Muscle of back (tissue), 11 donors: Measurements from ENCODE around the gene SPNS1. TPM values are rescaled to one million over a fixed set of nuclear protein-coding genes. Genes with fewer than 3 reads are reported as not detected.

Source experiments
- DNase-seq, 3 donors: peaks; one replicate each; pipeline versions ENCODE4 v3.0.0 to v3.0.0-alpha.2; 2013
- polyA plus RNA-seq, 10 donors: library from polyadenylated mRNA; unstranded; fragments of 120-200 nt; gene quantifications; one replicate each; pipeline ENCODE4 v1.2.1, GENCODE V29; 2013; ENCODE audit not compliant: insufficient read length in 10 of 10

Gene SPNS1
- polyA plus RNA-seq, 10 donors: 16.6 to 26.9 (median 22.8) TPM

- no peak for DNase-seq
Observed at GRCh38 chr16:29024278-29024677, 49.7 kb downstream of the SPNS1 start.

DNA sequence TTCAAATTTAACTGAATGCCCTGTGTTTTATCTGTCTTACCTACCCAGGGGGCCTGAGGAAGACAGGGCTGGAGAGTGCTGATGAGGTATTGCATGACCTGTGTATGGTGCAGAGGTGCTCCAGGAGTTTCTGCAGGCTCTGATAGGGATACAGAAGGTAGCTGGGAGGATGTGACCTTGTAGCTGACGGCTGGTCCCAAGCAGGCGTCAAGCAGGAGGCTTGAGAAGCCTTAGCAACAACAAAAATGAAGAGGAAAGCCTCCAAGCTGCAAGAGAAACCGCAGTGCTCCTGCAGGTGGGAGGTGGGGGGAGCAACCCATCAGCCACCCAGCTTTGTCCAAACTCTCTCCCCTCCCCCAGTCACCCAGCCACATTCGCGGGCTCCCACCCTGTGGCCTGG is 50.6 kb downstream of the SPNS1 start:
- no peak for DNase-seq

DNA sequence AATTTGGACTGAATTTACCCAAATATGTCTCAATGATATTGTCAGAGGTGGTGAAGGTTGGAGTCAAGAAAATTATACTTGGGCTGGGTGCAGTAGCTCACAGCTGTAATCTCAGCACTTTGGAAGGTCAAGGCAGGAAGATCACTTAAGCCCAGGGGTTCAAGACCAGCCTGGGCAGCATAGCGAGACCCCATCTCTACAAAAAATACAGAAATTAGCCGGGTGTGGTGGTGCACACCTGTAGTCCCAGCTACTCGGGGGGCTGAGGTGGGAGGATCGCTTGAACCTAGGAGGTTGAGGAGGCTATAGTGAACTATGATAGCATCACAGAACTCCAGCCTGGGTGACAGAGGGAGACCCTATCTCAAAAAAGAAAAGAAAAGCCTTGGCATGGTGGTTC is 51.2 kb downstream of the SPNS1 start:
- no peak for DNase-seq

GRCh38 chr16:29028457-29029167 is 54.0 kb downstream of the SPNS1 start:
- no peak for DNase-seq

DNA sequence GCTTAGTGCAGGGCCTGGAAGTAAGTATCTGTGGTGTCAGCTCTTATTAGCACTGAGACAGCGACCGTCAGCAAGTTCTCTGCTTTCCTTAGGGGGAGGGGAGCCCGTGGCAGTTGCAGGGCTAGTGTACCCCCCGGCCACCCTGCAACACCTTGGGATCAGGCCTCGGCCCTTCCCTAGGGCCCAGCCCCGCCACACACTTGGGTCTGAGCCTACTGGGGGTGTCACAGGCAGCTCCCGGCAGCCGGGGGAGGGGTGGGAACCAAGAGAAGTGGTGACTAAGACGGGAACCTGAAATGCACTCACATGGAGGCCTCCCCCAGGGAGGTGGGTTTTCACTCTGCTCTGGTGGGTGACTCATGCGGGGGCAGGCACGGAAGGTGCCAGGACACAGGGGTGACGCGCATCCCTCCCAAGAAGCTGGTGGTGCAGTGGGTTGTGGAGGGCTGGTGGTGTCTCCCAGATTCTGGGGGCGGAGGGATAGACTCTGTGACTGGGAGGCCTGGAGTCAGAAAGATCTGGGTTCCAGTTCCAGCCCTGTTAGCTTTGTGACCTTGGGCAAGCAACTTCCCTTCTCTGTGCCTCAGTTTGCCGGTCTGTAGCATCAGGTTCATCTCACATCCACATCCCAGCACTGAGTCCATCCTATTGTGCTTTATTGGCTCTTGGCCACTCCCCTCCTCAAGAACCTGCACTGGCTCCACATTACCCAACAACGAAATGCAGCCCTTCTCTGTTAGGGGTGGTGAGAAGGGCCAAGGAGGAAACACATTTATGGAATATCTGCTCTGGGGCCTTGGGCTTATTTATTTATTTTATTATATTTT is 54.8 kb downstream of the SPNS1 start:
- peak in 2 of 3 donors; percentile 21 to 88 for DNase-seq

DNA sequence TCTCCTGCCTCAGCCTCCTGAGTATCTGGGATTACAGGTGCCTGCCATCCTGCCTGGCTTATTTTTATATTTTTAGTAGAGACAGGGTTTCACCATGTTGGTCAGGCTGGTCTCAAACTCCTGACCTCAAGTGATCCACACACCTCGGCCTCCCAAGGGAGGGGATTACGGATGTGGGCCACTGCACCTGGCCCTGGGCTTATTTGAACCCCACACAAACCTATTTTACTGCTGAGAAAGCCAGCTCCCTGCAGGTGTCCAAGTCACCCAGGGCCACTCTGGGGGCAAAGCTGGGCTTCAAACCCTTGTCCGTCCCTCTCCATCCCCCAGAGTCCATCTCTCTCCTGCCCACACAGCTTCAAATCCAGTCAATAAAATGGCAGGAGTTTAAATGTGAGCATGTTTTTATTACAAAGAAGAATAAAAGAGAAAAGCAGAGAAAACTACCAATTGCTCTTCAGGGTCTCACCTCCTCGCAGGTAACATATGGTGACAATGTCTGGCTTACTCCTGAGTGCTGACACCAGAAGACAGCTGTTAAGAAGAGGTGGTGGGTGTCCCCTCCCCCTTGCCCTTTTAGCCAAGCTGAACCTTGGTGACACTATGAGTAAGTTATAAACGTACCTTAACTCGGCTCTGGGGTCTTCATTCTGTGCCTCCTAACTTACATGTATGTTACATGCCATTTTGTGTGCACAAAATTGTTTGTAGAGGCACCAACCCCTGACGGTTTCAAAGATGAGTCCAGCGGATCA is 55.7 kb downstream of the SPNS1 start:
- DNase-seq: no peak

Other genes with a start within 250 kb of the SPNS1 start
- 1 to 10 TPM in 7 of 10 donors, under 1 TPM in 3; 0.15 to 4.2 (median 1.1) TPM for gene NPIPB9, start 223.0 kb upstream of the SPNS1 start, polyA plus RNA-seq
- 10 to 100 TPM; 59.2 to 99.8 (median 77.9) TPM for gene ATXN2L, start 151.8 kb upstream of the SPNS1 start, polyA plus RNA-seq
- 100 to 1,000 TPM; 118 to 161 (median 148) TPM for gene TUFM, start 128.4 kb upstream of the SPNS1 start, polyA plus RNA-seq
- gene SH2B1, start 110.9 kb upstream of the SPNS1 start, polyA plus RNA-seq: 10 to 100 TPM; 30.5 to 53.1 (median 40.6) TPM
- 100 to 1,000 TPM; 114 to 770 (median 490) TPM for gene ATP2A1, start 96.3 kb upstream of the SPNS1 start, polyA plus RNA-seq
- 10 to 100 TPM in 9 of 10 donors, 1 to 10 TPM in 1; 9.3 to 16.6 (median 12.5) TPM for gene RABEP2, start 49.5 kb upstream of the SPNS1 start, polyA plus RNA-seq
- gene CD19, start 42.8 kb upstream of the SPNS1 start, polyA plus RNA-seq: under 1 TPM in 9 of 10 donors, not detected in 1; 0.16 to 0.38 (median 0.30) TPM
- 10 to 100 TPM; 11.8 to 46.9 (median 20.3) TPM for gene NFATC2IP, start 23.8 kb upstream of the SPNS1 start, polyA plus RNA-seq
- gene LAT, start 10.3 kb downstream of the SPNS1 start, polyA plus RNA-seq: 10 to 100 TPM in 1 of 10 donors, 1 to 10 TPM in 9; 1.1 to 10.8 (median 2.6) TPM